SK-N-SH (cell line): ENCODE data around the gene LYPD5. TPM values are rescaled to one million over a fixed set of nuclear protein-coding genes. Genes with fewer than 3 reads are reported as not detected.

Source experiments
- CTCF ChIA-PET: fragments of 300-600, 350-600 bp; formaldehyde crosslinking; extraction: SDS; loops from one replicate; lab custom pipeline; 2021; lab: Yijun Ruan, JAX
- POLR2A ChIA-PET: fragments of 350-600 bp; sonication (Branson Sonifier 250); formaldehyde crosslinking; extraction: SDS; loops from one replicate; lab custom pipeline; 2020; ENCODE audit warnings: antibody characterized with exemption, inconsistent platforms; lab: Yijun Ruan, JAX
- DNase-seq: peaks from one replicate; pipeline ENCODE4 v3.0.0; 2012
- H2AFZ ChIP-seq: fragments of 200-600 bp; sonication (generic); 2 replicates; pipeline ENCODE4 v1.8.1; 2016; ENCODE audit warnings: antibody characterized with exemption, mild to moderate bottlenecking, low read depth
- H3F3A ChIP-seq: fragments of 200-600 bp; sonication (generic); replicated peaks from 2 replicates; pipeline ENCODE3; 2016; ENCODE audit warnings: antibody characterized with exemption, mild to moderate bottlenecking; ENCODE audit not compliant: insufficient read depth
- H3K27ac ChIP-seq, 2 experiments: fragments of 200-500 bp in 1 of 2; fragments of 200-600 bp in 1 of 2; sonication (Bioruptor generic) in 1 of 2; sonication (generic), shearing (Covaris generic) in 1 of 2; 2 replicates each; pipeline versions ENCODE4 v1.5.1 to v1.6.1; 2014 to 2016; ENCODE audit warnings: low read depth in 2 of 2, inconsistent platforms in 1 of 2, low read length in 1 of 2, mild to moderate bottlenecking in 1 of 2, mixed read lengths in 1 of 2
- H3K27me3 ChIP-seq: fragments of 200-600 bp; sonication (generic), shearing (Covaris generic); 2 replicates; pipeline ENCODE4 v1.6.1; 2016; ENCODE audit warnings: mixed run types; ENCODE audit not compliant: insufficient read depth
- H3K36me3 ChIP-seq, 2 experiments: fragments of 200-500 bp in 1 of 2; fragments of 200-600 bp in 1 of 2; sonication (Bioruptor generic) in 1 of 2; sonication (generic) in 1 of 2; replicated peaks in 1 of 2; 2 replicates each; pipeline versions ENCODE3 to v1.5.1; 2014 to 2016; ENCODE audit warnings: low read length in 1 of 2, mild to moderate bottlenecking in 1 of 2; ENCODE audit not compliant: insufficient read depth in 2 of 2, control insufficient read depth in 1 of 2
- H3K4me1 ChIP-seq, 2 experiments: fragments of 200-500 bp in 1 of 2; fragments of 200-600 bp in 1 of 2; sonication (Bioruptor generic) in 1 of 2; sonication (generic), shearing (Covaris generic) in 1 of 2; 2 replicates each; pipeline versions ENCODE4 v1.5.1 to v1.6.1; 2014 to 2016; ENCODE audit warnings: low read depth in 1 of 2, low read length in 1 of 2, mixed run types in 1 of 2; ENCODE audit not compliant: insufficient read depth in 2 of 2, control insufficient read depth in 1 of 2
- H3K4me2 ChIP-seq: fragments of 200-600 bp; sonication (generic), shearing (Covaris generic); 2 replicates; pipeline ENCODE4 v1.6.1; 2017; ENCODE audit warnings: mixed run types
- H3K4me3 ChIP-seq, 2 experiments: fragments of 200-500 bp in 1 of 2; fragments of 200-600 bp in 1 of 2; sonication (Bioruptor generic) in 1 of 2; sonication (generic), shearing (Covaris generic) in 1 of 2; 2 replicates each; pipeline versions ENCODE4 v1.5.1 to v1.8.1; 2014 to 2016; ENCODE audit warnings: low read depth in 2 of 2, inconsistent platforms in 1 of 2, low read length in 1 of 2, mild to moderate bottlenecking in 1 of 2, mixed read lengths in 1 of 2, moderate library complexity in 1 of 2
- H3K79me2 ChIP-seq: fragments of 200-600 bp; sonication (generic); 2 replicates; pipeline ENCODE4 v1.8.1; 2017; ENCODE audit warnings: mild to moderate bottlenecking; ENCODE audit not compliant: insufficient read depth
- H3K9ac ChIP-seq: fragments of 200-600 bp; sonication (generic); 2 replicates; pipeline ENCODE4 v1.6.1; 2017; ENCODE audit warnings: mixed run types
- H3K9me2 ChIP-seq: fragments of 200-600 bp; sonication (generic); 2 replicates; pipeline ENCODE4 v1.6.1; 2017; ENCODE audit warnings: mixed run types
- H3K9me3 ChIP-seq: fragments of 200-600 bp; sonication (generic); 2 replicates; pipeline ENCODE4 v1.6.1; 2017; ENCODE audit warnings: mixed run types, mild to moderate bottlenecking, moderate library complexity
- H4K20me1 ChIP-seq: fragments of 200-600 bp; sonication (generic); 2 replicates; pipeline ENCODE4 v1.6.1; 2017; ENCODE audit warnings: mild to moderate bottlenecking, mixed run types; ENCODE audit not compliant: insufficient read depth
- ELF1 ChIP-seq: IDR thresholded peaks from 2 replicates; pipeline ENCODE4 v1.4.0; 2012
- FOSL2 ChIP-seq: IDR thresholded peaks from 2 replicates; pipeline ENCODE4 v1.4.0; 2012; ENCODE audit warnings: low read depth, mild to moderate bottlenecking, moderate library complexity, borderline replicate concordance
- FOXM1 ChIP-seq: IDR thresholded peaks from 2 replicates; pipeline ENCODE4 v1.4.0; 2012; ENCODE audit warnings: low read depth, mild to moderate bottlenecking
- IRF3 ChIP-seq: fragments of 150-350 bp; IDR thresholded peaks from 2 replicates; pipeline ENCODE4 v1.6.1; 2016; ENCODE audit warnings: mild to moderate bottlenecking, low read depth, low read length
- JUND ChIP-seq: IDR thresholded peaks from 2 replicates; pipeline ENCODE4 v1.4.0; 2012
- MXI1 ChIP-seq: IDR thresholded peaks from 2 replicates; pipeline ENCODE4 v1.6.1; 2012; ENCODE audit warnings: mild to moderate bottlenecking, low read depth, low read length, improper control_type of control experiment
- NRF1 ChIP-seq: IDR thresholded peaks from 2 replicates; pipeline ENCODE4 v1.6.1; 2012; ENCODE audit warnings: low read depth, mild to moderate bottlenecking, low read length
- PBX3 ChIP-seq: IDR thresholded peaks from 2 replicates; pipeline ENCODE4; 2012
- REST ChIP-seq: IDR thresholded peaks from 2 replicates; pipeline ENCODE4 v1.6.1; 2012; ENCODE audit warnings: mild to moderate bottlenecking, low read depth, low read length, moderate library complexity
- SIN3A ChIP-seq: IDR thresholded peaks from 2 replicates; pipeline ENCODE4 v1.6.1; 2012; ENCODE audit warnings: low read depth, mild to moderate bottlenecking, low read length, moderate library complexity, borderline replicate concordance
- TCF12 ChIP-seq: IDR thresholded peaks from 2 replicates; pipeline ENCODE4 v1.4.0; 2012
- USF1 ChIP-seq: IDR thresholded peaks from 2 replicates; pipeline ENCODE4 v1.4.0; 2012; ENCODE audit warnings: low read depth, borderline replicate concordance
- WGBS: methylation state at CpG from one replicate; pipeline ENCODE4 v1.1.6; 2017; ENCODE audit warnings: low lambda C conversion rate; 5-methylcytosine and 5-hydroxymethylcytosine counted together
- polyA plus RNA-seq, 3 experiments: library from polyadenylated mRNA; depleted of rRNA; stranded (reverse); fragments of >200 nt; gene quantifications; 2 replicates each; pipeline ENCODE4 v1.2.3, GENCODE V29; 2012

Gene LYPD5
- polyA plus RNA-seq, 1 of the 3 experiments (the other 2 are of a cell fraction) = 0.13 TPM

GRCh38 chr19:43752287-43752875, 49.9 kb downstream of the LYPD5 start:
- Histone ChIP-seq H3K79me2 (peaks cover 59% of the 10 kb centered on the region), H3K4me3 (no peak overlapping the region; a peak in 1 of 4 replicates), H3K9me3 (no peaks in the 10 kb centered on the region), H4K20me1 (peaks cover 13% of the 10 kb centered on the region), H2AFZ (no peak overlapping the region), H3K4me2 (peak overlapping the region; percentile 98), H3F3A (peaks cover 52% of the 10 kb centered on the region), H3K27ac (peak overlapping the region in 1 of 2 experiments; percentile 100; a peak in 2 of 4 replicates), H3K9ac (peak overlapping the region; percentile 7; the same call in 1 of the 2 replicates), H3K4me1 (peaks cover 7 to 32% of the 10 kb centered on the region in 2 experiments; a peak in 2 of 4 replicates), H3K9me2 (no peaks in the 10 kb centered on the region), H3K36me3 (peaks cover 38 to 40% of the 10 kb centered on the region in 2 experiments), H3K27me3 (no peaks in the 10 kb centered on the region)
- POLR2A ChIA-PET = no interaction called here
- WGBS = 95% methylated on average over 6 of the region's 6 CpGs
- DNase-seq = no peak
- TF ChIP-seq FOSL2 = no peak
- no peak for TF ChIP-seq ELF1
- no peak for TF ChIP-seq IRF3
- no peak for TF ChIP-seq MXI1
- TF ChIP-seq REST = no peak
- no peak for TF ChIP-seq NRF1
- CTCF ChIA-PET = interaction anchor here (0.8 to 3.2 kb wide), 6 partner anchors 14 to 58 kb away, joined by 3 to 10 read pairs (median 4); no protein-coding TSS in a partner anchor

- Histone ChIP-seq H3K36me3 (peaks cover 44 to 46% of the 10 kb centered on the region in 2 experiments), H3K9me3 (no peaks in the 10 kb centered on the region), H3K9me2 (no peaks in the 10 kb centered on the region), H3K4me2 (peak overlapping the region; percentile 98), H3K79me2 (peaks cover 59% of the 10 kb centered on the region), H2AFZ (no peak overlapping the region)
- CTCF ChIA-PET = interaction anchor here (0.6 to 3.2 kb wide), 7 partner anchors 14 to 58 kb away, joined by 3 to 10 read pairs (median 4); no protein-coding TSS in a partner anchor
- DNase-seq = no peak
- no peak for TF ChIP-seq JUND
- no peak for TF ChIP-seq ELF1
- no peak for TF ChIP-seq USF1
- TF ChIP-seq FOXM1 = no peak
- no peak for TF ChIP-seq SIN3A
- no peak for TF ChIP-seq TCF12
- TF ChIP-seq PBX3 = no peak
- TF ChIP-seq, all 33 proteins: peak for 0
- H4K20me1 ChIP-seq = peaks cover 13% of the 10 kb centered on the region
- H3K27me3 ChIP-seq = no peaks in the 10 kb centered on the region
- no peak overlapping the region for H3K27ac ChIP-seq
- H3K9ac ChIP-seq = no peak overlapping the region
- peaks cover 45% of the 10 kb centered on the region for H3F3A ChIP-seq
- peaks cover 7 to 24% of the 10 kb centered on the region in 2 experiments; a peak in 2 of 4 replicates for H3K4me1 ChIP-seq
- POLR2A ChIA-PET = interaction anchor here (0.7 kb wide), 1 partner anchor 12 kb away, joined by 3 read pairs; no protein-coding TSS in a partner anchor
- H3K4me3 ChIP-seq = no peak overlapping the region
- 98% methylated on average over 4 of the region's 4 CpGs for WGBS
These were observed 50.6 kb downstream of the LYPD5 start for GRCh38 chr19:43751466-43752220.
